Measurements from ENCODE around the gene NPAS3.

Gene NPAS3

DNA sequence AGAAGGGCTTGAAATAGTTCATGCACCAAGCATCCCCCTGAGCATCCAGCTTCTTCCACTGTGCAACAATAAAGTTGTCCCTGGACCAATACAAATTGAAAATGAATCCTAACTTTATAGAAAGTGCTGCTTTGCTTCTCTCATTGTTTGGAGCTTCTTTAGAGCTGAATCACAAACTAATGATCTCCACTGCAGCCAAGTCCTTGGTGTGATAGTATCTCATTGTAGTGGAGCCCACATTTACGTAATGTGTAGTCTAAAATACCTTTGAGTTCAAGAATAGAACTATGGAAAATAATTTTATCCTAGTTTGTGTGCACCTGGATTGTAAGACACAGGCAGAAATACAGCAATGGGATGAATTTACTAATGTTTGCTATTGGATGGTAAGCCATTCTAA is 692.3 kb downstream of the NPAS3 start:
- no peaks in the 10 kb centered on the region for H3K9me3 ChIP-seq (ENCODE audit: control insufficient read depth, insufficient read depth, low read depth, low read length)
- POLR2A ChIA-PET = no interaction called here
- no peak overlapping the region for H3K27ac ChIP-seq (ENCODE audit: extremely low read depth, low read depth, low read length)
- H3K4me3 ChIP-seq (ENCODE audit: low read depth, low read length) = no peak overlapping the region
- TF ChIP-seq ZNF266 (tag by site-specific recombination; IDR thresholded peaks at IDR 0.05; ENCODE audit: low read depth) = no peak
- no peak for TF ChIP-seq ZNF785 (tag by site-specific recombination; IDR thresholded peaks at IDR 0.05)
- TF ChIP-seq ZNF211 (tag by site-specific recombination; IDR thresholded peaks at IDR 0.05; ENCODE audit: low read depth) = no peak
- CTCF ChIA-PET = no interaction called here
- no peaks in the 10 kb centered on the region for H3K36me3 ChIP-seq (ENCODE audit: control insufficient read depth in 2 of 2, insufficient read depth in 1 of 2, low read length in 2 of 2)
- no peaks in the 10 kb centered on the region for H3K4me1 ChIP-seq (ENCODE audit: control insufficient read depth, insufficient read depth, low read length)

DNA sequence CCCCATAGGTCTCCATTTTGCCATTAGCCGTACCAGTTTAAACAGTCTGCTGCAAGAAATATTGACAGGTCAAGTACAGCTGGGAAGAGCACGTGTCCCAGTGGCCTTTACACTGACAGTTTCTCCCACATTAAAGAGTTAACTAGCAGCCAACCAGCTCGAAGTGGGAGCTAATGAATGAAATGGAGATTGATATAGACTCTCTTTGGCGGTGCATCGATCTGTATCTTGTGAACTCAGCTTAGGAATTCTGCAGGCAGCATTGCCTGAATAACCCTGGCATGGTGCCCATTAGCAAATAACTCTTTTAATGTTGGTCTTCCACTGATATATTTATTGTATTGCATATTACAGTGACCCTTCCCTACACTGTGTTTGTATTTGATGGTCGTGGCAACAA is 692.8 kb downstream of the NPAS3 start:
- CTCF ChIA-PET = no interaction called here
- POLR2A ChIA-PET = no interaction called here
- Histone ChIP-seq H3K27ac (ENCODE audit: extremely low read depth, low read depth, low read length) (no peak overlapping the region), H3K4me1 (ENCODE audit: control insufficient read depth, insufficient read depth, low read length) (no peaks in the 10 kb centered on the region), H3K4me3 (ENCODE audit: low read depth, low read length) (no peak overlapping the region), H3K9me3 (ENCODE audit: control insufficient read depth, insufficient read depth, low read depth, low read length) (no peaks in the 10 kb centered on the region), H3K36me3 (ENCODE audit: control insufficient read depth in 2 of 2, insufficient read depth in 1 of 2, low read length in 2 of 2) (no peaks in the 10 kb centered on the region)
- TF ChIP-seq ZNF366 (tag by site-specific recombination; conservative IDR thresholded peaks at IDR 0.05) (no peak), GLI4 (tag by site-specific recombination; IDR thresholded peaks at IDR 0.05) (no peak), ZNF426 (tag by site-specific recombination; IDR thresholded peaks at IDR 0.05) (no peak), GLIS2 (tag by site-specific recombination; IDR thresholded peaks at IDR 0.05) (no peak), BCL11A (tag by site-specific recombination; IDR thresholded peaks at IDR 0.05; ENCODE audit: low read depth) (no peak), KLF7 (tag by site-specific recombination; IDR thresholded peaks at IDR 0.05; ENCODE audit: borderline replicate concordance) (no peak), BCL11B (tag by site-specific recombination; IDR thresholded peaks at IDR 0.05; ENCODE audit: low read depth) (no peak), ZNF558 (tag by site-specific recombination; IDR thresholded peaks at IDR 0.05) (no peak), GLIS1 (tag by site-specific recombination; IDR thresholded peaks at IDR 0.05) (no peak), MZF1 (tag by site-specific recombination; IDR thresholded peaks at IDR 0.05; ENCODE audit: borderline replicate concordance) (no peak), ZNF423 (tag by site-specific recombination; IDR thresholded peaks at IDR 0.05) (no peak), SCRT2 (tag by site-specific recombination; IDR thresholded peaks at IDR 0.05) (no peak), ZNF112 (tag by site-specific recombination; IDR thresholded peaks at IDR 0.05) (no peak), ZNF274 (IDR thresholded peaks at IDR 0.05; ENCODE audit: low read length) (no peak), ZNF274 (tag by site-specific recombination; IDR thresholded peaks at IDR 0.05; ENCODE audit: borderline replicate concordance) (no peak)
- TF ChIP-seq, protein P1, sequence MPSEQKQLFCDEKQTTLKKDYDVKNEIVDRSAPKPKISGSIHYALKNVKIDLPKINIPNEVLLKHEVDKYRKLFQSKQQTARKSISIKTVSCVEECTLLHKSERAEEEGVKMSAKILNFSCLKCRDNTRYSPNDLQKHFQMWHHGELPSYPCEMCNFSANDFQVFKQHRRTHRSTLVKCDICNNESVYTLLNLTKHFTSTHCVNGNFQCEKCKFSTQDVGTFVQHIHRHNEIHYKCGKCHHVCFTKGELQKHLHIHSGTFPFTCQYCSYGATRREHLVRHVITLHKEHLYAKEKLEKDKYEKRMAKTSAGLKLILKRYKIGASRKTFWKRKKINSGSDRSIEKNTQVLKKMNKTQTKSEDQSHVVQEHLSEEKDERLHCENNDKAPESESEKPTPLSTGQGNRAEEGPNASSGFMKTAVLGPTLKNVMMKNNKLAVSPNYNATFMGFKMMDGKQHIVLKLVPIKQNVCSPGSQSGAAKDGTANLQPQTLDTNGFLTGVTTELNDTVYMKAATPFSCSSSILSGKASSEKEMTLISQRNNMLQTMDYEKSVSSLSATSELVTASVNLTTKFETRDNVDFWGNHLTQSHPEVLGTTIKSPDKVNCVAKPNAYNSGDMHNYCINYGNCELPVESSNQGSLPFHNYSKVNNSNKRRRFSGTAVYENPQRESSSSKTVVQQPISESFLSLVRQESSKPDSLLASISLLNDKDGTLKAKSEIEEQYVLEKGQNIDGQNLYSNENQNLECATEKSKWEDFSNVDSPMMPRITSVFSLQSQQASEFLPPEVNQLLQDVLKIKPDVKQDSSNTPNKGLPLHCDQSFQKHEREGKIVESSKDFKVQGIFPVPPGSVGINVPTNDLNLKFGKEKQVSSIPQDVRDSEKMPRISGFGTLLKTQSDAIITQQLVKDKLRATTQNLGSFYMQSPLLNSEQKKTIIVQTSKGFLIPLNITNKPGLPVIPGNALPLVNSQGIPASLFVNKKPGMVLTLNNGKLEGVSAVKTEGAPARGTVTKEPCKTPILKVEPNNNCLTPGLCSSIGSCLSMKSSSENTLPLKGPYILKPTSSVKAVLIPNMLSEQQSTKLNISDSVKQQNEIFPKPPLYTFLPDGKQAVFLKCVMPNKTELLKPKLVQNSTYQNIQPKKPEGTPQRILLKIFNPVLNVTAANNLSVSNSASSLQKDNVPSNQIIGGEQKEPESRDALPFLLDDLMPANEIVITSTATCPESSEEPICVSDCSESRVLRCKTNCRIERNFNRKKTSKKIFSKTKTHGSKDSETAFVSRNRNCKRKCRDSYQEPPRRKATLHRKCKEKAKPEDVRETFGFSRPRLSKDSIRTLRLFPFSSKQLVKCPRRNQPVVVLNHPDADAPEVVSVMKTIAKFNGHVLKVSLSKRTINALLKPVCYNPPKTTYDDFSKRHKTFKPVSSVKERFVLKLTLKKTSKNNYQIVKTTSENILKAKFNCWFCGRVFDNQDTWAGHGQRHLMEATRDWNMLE (tag by site-specific recombination; conservative IDR thresholded peaks at IDR 0.05; ENCODE audit: low read depth) = no peak

DNA sequence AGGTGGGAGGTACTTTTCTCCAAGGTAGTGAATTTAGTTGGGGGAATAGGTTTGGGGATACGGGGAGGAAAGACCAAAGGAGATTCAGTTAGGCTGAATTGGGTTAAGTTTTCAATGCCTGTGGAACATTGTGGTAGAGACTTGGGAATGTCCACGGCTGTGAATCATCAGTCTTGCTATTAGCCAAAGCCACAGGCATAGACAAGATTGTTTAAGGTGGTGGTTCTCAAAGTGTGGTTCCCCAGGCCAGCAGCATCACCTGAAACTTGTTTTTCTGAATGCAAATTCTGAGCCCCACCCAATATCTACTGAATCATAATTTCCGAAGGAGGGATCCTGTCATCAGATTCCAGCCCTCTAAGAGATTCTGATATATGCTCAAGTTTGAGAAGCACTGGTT is 696.0 kb downstream of the NPAS3 start:
- ChIA-PET POLR2A (no interaction called here), CTCF (no interaction called here)
- TF ChIP-seq KLF8 (tag by site-specific recombination; IDR thresholded peaks at IDR 0.05) (no peak), ZNF658 (tag by site-specific recombination; IDR thresholded peaks at IDR 0.05) (no peak), WT1 (tag by site-specific recombination; IDR thresholded peaks at IDR 0.05) (no peak)
- TF ChIP-seq, protein P2, sequence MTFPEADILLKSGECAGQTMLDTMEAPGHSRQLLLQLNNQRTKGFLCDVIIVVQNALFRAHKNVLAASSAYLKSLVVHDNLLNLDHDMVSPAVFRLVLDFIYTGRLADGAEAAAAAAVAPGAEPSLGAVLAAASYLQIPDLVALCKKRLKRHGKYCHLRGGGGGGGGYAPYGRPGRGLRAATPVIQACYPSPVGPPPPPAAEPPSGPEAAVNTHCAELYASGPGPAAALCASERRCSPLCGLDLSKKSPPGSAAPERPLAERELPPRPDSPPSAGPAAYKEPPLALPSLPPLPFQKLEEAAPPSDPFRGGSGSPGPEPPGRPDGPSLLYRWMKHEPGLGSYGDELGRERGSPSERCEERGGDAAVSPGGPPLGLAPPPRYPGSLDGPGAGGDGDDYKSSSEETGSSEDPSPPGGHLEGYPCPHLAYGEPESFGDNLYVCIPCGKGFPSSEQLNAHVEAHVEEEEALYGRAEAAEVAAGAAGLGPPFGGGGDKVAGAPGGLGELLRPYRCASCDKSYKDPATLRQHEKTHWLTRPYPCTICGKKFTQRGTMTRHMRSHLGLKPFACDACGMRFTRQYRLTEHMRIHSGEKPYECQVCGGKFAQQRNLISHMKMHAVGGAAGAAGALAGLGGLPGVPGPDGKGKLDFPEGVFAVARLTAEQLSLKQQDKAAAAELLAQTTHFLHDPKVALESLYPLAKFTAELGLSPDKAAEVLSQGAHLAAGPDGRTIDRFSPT (tag by site-specific recombination; IDR thresholded peaks at IDR 0.05) = no peak
- Histone ChIP-seq H3K9me3 (ENCODE audit: control insufficient read depth, insufficient read depth, low read depth, low read length) (no peaks in the 10 kb centered on the region), H3K36me3 (ENCODE audit: control insufficient read depth in 2 of 2, insufficient read depth in 1 of 2, low read length in 2 of 2) (no peaks in the 10 kb centered on the region), H3K27ac (ENCODE audit: extremely low read depth, low read depth, low read length) (no peak overlapping the region), H3K4me3 (ENCODE audit: low read depth, low read length) (no peak overlapping the region), H3K4me1 (ENCODE audit: control insufficient read depth, insufficient read depth, low read length) (no peaks in the 10 kb centered on the region)
